GM19240 (cell line): ENCODE results near the gene PFDN4.

Experiments used
- DNase-seq: peaks from one replicate; pipeline ENCODE4 v3.0.0; 2011; ENCODE audit warnings: low spot score; ENCODE audit not compliant: insufficient read length

Gene PFDN4

GRCh38 chr20:54207743-54208547 lies at the start of gene PFDN4:
TSS of gene PFDN4 (plus strand) at chr20:54208087. CDS start at chr20:54208101, 14 bp downstream.
- peak; percentile 78 for DNase-seq

- no peak for DNase-seq
These were observed 49.7 kb upstream of the PFDN4 start for GRCh38 chr20:54158226-54158625.

GRCh38 chr20:54158856-54159418 lies 49.0 kb upstream of the PFDN4 start:
- DNase-seq: no peak

- no peak for DNase-seq
These were observed 47.6 kb upstream of the PFDN4 start for GRCh38 chr20:54160065-54161007.

- DNase-seq: no peak
These were observed 46.7 kb upstream of the PFDN4 start for GRCh38 chr20:54161008-54161820.

GRCh38 chr20:54161821-54162149 lies 46.1 kb upstream of the PFDN4 start:
- DNase-seq: no peak

- DNase-seq: no peak
These were observed 45.4 kb upstream of the PFDN4 start for GRCh38 chr20:54162378-54163009.

- DNase-seq: no peak
These were observed 44.5 kb upstream of the PFDN4 start for GRCh38 chr20:54163402-54163801.

- DNase-seq: no peak
These were observed 42.9 kb upstream of the PFDN4 start for GRCh38 chr20:54165014-54165413.

GRCh38 chr20:54165803-54166202 lies 42.1 kb upstream of the PFDN4 start:
- DNase-seq: no peak

- no peak for DNase-seq
These were observed 40.8 kb upstream of the PFDN4 start for GRCh38 chr20:54166987-54167662.

GRCh38 chr20:54167909-54168872 lies 39.7 kb upstream of the PFDN4 start:
- DNase-seq: no peak

- no peak for DNase-seq
These were observed 38.7 kb upstream of the PFDN4 start for GRCh38 chr20:54168961-54169862.

- no peak for DNase-seq
These were observed 37.8 kb upstream of the PFDN4 start for GRCh38 chr20:54170026-54170471.

GRCh38 chr20:54170963-54171362 lies 36.9 kb upstream of the PFDN4 start:
- no peak for DNase-seq

GRCh38 chr20:54172532-54172855 lies 35.4 kb upstream of the PFDN4 start:
- DNase-seq: no peak

GRCh38 chr20:54172856-54173652 lies 34.8 kb upstream of the PFDN4 start:
- DNase-seq: no peak
